SK-N-SH treated with all-trans-retinoic acid at 6 μM for 48 hours (cell line): ENCODE data around the gene ITGB2.

ENCODE experiments used
- ARNTL ChIP-seq: fragments of 450-650 bp; formaldehyde crosslinking; IDR thresholded peaks from 2 replicates; pipeline ENCODE4 v1.5.0; 2020; ENCODE audit warnings: low read depth, mild to moderate bottlenecking, moderate library complexity, borderline replicate concordance
- CREB5 ChIP-seq: fragments of 250-450 bp; sonication (Bioruptor Pico); IDR thresholded peaks from 2 replicates; pipeline ENCODE4 v1.5.1; 2020; ENCODE audit warnings: low read depth, mild to moderate bottlenecking, moderate library complexity
- ESRRG ChIP-seq: fragments of 250-450 bp; sonication (Bioruptor Pico); IDR thresholded peaks from 2 replicates; pipeline ENCODE4 v1.6.1; 2021; ENCODE audit warnings: mild to moderate bottlenecking
- ISL1 ChIP-seq: fragments of 250-450 bp; sonication (Bioruptor Pico); IDR thresholded peaks from 2 replicates; pipeline ENCODE4 v2.1.2; 2022; ENCODE audit warnings: mild to moderate bottlenecking, moderate library complexity
- PATZ1 ChIP-seq: fragments of 250-450 bp; sonication (Bioruptor Pico); IDR thresholded peaks from 2 replicates; pipeline ENCODE4 v1.8.0; 2020; ENCODE audit warnings: mild to moderate bottlenecking, moderate library complexity, borderline replicate concordance
- PPARA ChIP-seq: fragments of 250-450 bp; sonication (Bioruptor Pico); IDR thresholded peaks from 2 replicates; pipeline ENCODE4 v1.5.0; 2020; ENCODE audit warnings: mild to moderate bottlenecking, borderline replicate concordance
- TCF4 ChIP-seq: fragments of 250-450 bp; sonication (Bioruptor Pico); IDR thresholded peaks from 2 replicates; pipeline ENCODE4 v1.8.0; 2021; ENCODE audit warnings: mild to moderate bottlenecking, moderate library complexity, borderline replicate concordance
- TSHZ2 ChIP-seq: fragments of 250-450 bp; sonication (Bioruptor Pico); IDR thresholded peaks from 2 replicates; pipeline ENCODE4 v1.5.0; 2020; ENCODE audit warnings: mild to moderate bottlenecking, moderate library complexity
- ZFP30 ChIP-seq: fragments of 450-650 bp; formaldehyde crosslinking; IDR thresholded peaks from 2 replicates; pipeline ENCODE4 v1.5.0; 2022; ENCODE audit warnings: mild to moderate bottlenecking, moderate library complexity

GRCh38 chr21:44925378-44925755, 4.7 kb upstream of the ITGB2 start:
- TF ChIP-seq PATZ1 (CRISPR knock-in tag) (no peak), ZFP30 (no peak), TCF4 (CRISPR knock-in tag) (no peak), ESRRG (CRISPR knock-in tag) (no peak), PPARA (CRISPR knock-in tag) (no peak), ISL1 (CRISPR knock-in tag) (no peak), CREB5 (CRISPR knock-in tag) (no peak), ARNTL (CRISPR knock-in tag) (no peak), TSHZ2 (CRISPR knock-in tag) (no peak)
